ENCODE results near the gene DAO.
"Not testable (repeated sequence)": the region's sequence is repeated elsewhere in the genome, so short reads cannot be mapped to it uniquely, and the experiment has no call there.

The DAO gene

DNA sequence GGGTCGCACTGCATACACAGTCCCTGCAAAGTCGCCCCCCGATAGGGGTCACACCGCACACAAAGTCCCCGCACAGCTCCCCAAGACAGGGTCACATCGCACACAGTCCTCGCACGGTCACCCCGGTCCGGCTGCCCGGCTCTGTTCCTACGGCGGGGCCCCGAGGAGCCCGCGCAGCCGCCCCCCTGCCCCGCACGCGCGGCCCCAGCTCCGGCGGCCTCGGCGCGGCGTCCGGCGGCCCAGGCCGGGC lies 22.8 kb upstream of the DAO start:
- H3K4me1 ChIP-seq (ENCODE audit: insufficient read depth, low read length, poor library complexity, severe bottlenecking): peaks cover 40% of the 10 kb centered on the region
- peak overlapping the region; percentile 98 for H3K4me3 ChIP-seq (ENCODE audit: low read length, poor library complexity, severe bottlenecking)
- H2AFZ ChIP-seq (ENCODE audit: low read length): no peak overlapping the region

DNA sequence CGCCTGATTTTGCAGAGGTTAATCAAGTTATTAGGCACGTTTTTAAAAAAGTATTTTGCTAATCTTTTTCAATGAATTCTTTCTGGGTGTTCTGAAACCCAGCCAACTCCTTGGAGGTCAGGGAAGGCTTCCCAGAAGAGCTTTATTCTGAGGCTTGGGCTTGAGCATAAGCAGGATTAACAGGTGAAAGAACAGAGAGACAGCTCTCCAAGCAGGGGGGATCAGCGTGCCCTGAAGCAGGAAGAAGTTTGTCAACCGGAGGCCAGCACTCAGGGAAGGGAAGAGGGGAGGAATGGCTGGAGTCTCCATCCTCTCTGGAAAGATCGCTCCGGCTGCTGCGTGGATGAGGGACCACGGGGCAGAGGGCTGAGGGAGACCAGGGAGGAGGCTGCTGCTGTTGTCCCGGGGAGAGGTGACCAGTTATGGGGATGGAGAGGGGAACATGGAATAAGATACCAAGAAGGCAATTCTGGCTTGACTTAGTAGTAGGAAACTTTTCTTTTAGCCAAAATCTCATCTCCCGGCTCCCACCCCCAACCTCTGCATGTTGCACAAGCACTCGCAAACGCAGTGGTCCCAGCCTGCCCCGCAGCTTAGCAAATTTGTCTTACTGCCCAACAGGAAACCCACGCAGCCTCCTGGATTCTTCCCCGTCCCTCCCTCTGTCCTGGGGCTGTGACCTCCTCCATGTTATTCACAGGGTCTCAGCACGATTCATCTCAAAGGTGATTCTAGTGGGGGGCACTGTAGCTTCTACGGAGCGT lies 21.4 kb upstream of the DAO start:
- H3F3A ChIP-seq (ENCODE audit: low read depth): no peaks in the 10 kb centered on the region
- peaks cover 41% of the 10 kb centered on the region for H3K79me2 ChIP-seq (ENCODE audit: insufficient read depth, low read length)
- peak overlapping the region; percentile 93 for H2AFZ ChIP-seq (ENCODE audit: low read length)
- peak overlapping the region; percentile 89 for H3K4me2 ChIP-seq (ENCODE audit: low read depth, low read length, poor library complexity, severe bottlenecking)
- peak overlapping the region; percentile 76 for H3K4me3 ChIP-seq (ENCODE audit: low read length, poor library complexity, severe bottlenecking)
- TF ChIP-seq EZH2phosphoT487 (IDR thresholded peaks at IDR 0.05; ENCODE audit: borderline replicate concordance): no peak
- TF ChIP-seq, protein P1, sequence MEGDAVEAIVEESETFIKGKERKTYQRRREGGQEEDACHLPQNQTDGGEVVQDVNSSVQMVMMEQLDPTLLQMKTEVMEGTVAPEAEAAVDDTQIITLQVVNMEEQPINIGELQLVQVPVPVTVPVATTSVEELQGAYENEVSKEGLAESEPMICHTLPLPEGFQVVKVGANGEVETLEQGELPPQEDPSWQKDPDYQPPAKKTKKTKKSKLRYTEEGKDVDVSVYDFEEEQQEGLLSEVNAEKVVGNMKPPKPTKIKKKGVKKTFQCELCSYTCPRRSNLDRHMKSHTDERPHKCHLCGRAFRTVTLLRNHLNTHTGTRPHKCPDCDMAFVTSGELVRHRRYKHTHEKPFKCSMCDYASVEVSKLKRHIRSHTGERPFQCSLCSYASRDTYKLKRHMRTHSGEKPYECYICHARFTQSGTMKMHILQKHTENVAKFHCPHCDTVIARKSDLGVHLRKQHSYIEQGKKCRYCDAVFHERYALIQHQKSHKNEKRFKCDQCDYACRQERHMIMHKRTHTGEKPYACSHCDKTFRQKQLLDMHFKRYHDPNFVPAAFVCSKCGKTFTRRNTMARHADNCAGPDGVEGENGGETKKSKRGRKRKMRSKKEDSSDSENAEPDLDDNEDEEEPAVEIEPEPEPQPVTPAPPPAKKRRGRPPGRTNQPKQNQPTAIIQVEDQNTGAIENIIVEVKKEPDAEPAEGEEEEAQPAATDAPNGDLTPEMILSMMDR (conservative IDR thresholded peaks at IDR 0.05; ENCODE audit: low read length): no peak
- H4K20me1 ChIP-seq (ENCODE audit: insufficient read depth, low read length, poor library complexity, severe bottlenecking): peaks cover 16% of the 10 kb centered on the region
- H3K36me3 ChIP-seq (ENCODE audit: insufficient read depth, low read length): no peaks in the 10 kb centered on the region
- H3K27me3 ChIP-seq (ENCODE audit: insufficient read depth, low read length, poor library complexity, severe bottlenecking): no peaks in the 10 kb centered on the region
- no peaks in the 10 kb centered on the region for H3K9me3 ChIP-seq (ENCODE audit: insufficient read depth, low read depth, low read length)
- H3K9ac ChIP-seq (ENCODE audit: low read depth, low read length, poor library complexity, severe bottlenecking): peak overlapping the region; percentile 86
- peaks cover 37% of the 10 kb centered on the region for H3K4me1 ChIP-seq (ENCODE audit: insufficient read depth, low read length, poor library complexity, severe bottlenecking)
- no peaks in the 10 kb centered on the region for H3K9me2 ChIP-seq (replicated peaks; ENCODE audit: low read depth, low read length)

More for the DNA sequence above, 22.8 kb upstream of the DAO start:
- Histone ChIP-seq H3K4me2 (ENCODE audit: low read depth, low read length, poor library complexity, severe bottlenecking) (peak overlapping the region; percentile 90), H3K9me2 (replicated peaks; ENCODE audit: low read depth, low read length) (no peaks in the 10 kb centered on the region), H3K9me3 (ENCODE audit: insufficient read depth, low read depth, low read length) (no peaks in the 10 kb centered on the region), H3K27me3 (ENCODE audit: insufficient read depth, low read length, poor library complexity, severe bottlenecking) (no peaks in the 10 kb centered on the region), H3K79me2 (ENCODE audit: insufficient read depth, low read length) (peaks cover 52% of the 10 kb centered on the region), H3K9ac (ENCODE audit: low read depth, low read length, poor library complexity, severe bottlenecking) (peak overlapping the region; percentile 76), H3K36me3 (ENCODE audit: insufficient read depth, low read length) (no peaks in the 10 kb centered on the region), H4K20me1 (ENCODE audit: insufficient read depth, low read length, poor library complexity, severe bottlenecking) (peaks cover 16% of the 10 kb centered on the region), H3F3A (ENCODE audit: low read depth) (no peaks in the 10 kb centered on the region)
- TF ChIP-seq, protein P1 (conservative IDR thresholded peaks at IDR 0.05; ENCODE audit: low read length): no peak
- TF ChIP-seq EZH2phosphoT487 (IDR thresholded peaks at IDR 0.05; ENCODE audit: borderline replicate concordance): no peak

DNA sequence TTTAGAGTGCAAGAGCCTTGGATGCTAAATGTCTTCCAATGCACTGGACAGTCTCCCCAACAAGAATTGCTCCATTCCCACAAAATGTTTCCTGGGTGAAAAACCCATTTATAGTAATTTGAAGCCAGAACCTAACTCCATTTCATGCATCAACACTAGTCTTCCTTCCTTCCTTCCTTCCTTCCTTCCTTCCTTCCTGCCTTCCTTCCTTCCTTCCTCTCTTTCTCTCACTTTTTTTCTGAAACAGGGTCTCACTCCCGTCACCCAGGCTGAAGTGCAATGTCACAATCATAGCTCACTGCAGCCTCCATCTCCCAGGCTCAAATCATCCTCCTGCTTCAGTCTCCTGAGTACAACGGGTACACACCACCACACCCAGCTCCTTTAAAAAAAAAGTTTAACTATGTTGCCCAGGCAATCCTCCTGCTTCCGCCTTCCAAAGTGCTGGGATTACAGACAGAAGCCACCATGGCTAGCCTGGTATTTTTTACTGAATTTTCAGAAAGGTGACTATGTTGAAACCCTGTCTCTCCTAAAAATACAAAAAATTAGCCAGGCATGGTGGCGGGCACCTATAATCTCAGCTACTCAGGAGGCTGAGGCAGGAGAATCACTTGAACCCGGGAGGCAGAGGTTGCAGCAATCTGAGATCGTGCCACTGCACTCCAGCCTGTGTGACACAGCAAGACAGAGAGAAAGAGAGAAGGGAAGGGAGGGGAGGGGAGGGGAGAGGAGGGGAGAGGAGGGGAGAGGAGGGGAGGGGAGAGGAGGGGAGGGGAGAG lies 20.6 kb upstream of the DAO start:
- not testable (repeated sequence) for H3F3A ChIP-seq (ENCODE audit: low read depth); H2AFZ ChIP-seq (ENCODE audit: low read length); H3K9me3 ChIP-seq (ENCODE audit: insufficient read depth, low read depth, low read length); H3K9me2 ChIP-seq (replicated peaks; ENCODE audit: low read depth, low read length); H3K36me3 ChIP-seq (ENCODE audit: insufficient read depth, low read length); H3K27me3 ChIP-seq (ENCODE audit: insufficient read depth, low read length, poor library complexity, severe bottlenecking)
- Histone ChIP-seq H3K79me2 (ENCODE audit: insufficient read depth, low read length) (peaks cover 33% of the 10 kb centered on the region), H3K9ac (ENCODE audit: low read depth, low read length, poor library complexity, severe bottlenecking) (peak overlapping the region; percentile 86), H4K20me1 (ENCODE audit: insufficient read depth, low read length, poor library complexity, severe bottlenecking) (peaks cover 16% of the 10 kb centered on the region), H3K4me2 (ENCODE audit: low read depth, low read length, poor library complexity, severe bottlenecking) (peak overlapping the region; percentile 89), H3K4me1 (ENCODE audit: insufficient read depth, low read length, poor library complexity, severe bottlenecking) (peaks cover 30% of the 10 kb centered on the region), H3K4me3 (ENCODE audit: low read length, poor library complexity, severe bottlenecking) (peak overlapping the region; percentile 76)

All from Loucy (cell line).